Esophagus muscularis mucosa (tissue), 4 donors: ENCODE results near the gene JADE2.

ENCODE experiments used
- EP300 ChIP-seq: sonication (generic); formaldehyde crosslinking; IDR thresholded peaks from one replicate; pipeline ENCODE4 v1.6.1; 2017; ENCODE audit warnings: antibody characterized with exemption
- POLR2AphosphoS5 ChIP-seq, 2 donors: sonication (generic); formaldehyde crosslinking; IDR thresholded peaks; one replicate each; pipeline ENCODE4 v1.6.1; 2017; ENCODE audit warnings: antibody characterized with exemption in 2 of 2
- TF ChIP-seq, protein P1 (sequence below), 3 experiments: fragments of 200-600 bp in 2 of 3; fragments of 450-650 bp in 1 of 3; sonication (generic) in 2 of 3; IDR thresholded peaks; one replicate each; pipeline ENCODE4 v1.5.1; 2017 to 2019; ENCODE audit warnings: antibody characterized with exemption in 3 of 3, mild to moderate bottlenecking in 2 of 3, moderate library complexity in 1 of 3

DNA sequence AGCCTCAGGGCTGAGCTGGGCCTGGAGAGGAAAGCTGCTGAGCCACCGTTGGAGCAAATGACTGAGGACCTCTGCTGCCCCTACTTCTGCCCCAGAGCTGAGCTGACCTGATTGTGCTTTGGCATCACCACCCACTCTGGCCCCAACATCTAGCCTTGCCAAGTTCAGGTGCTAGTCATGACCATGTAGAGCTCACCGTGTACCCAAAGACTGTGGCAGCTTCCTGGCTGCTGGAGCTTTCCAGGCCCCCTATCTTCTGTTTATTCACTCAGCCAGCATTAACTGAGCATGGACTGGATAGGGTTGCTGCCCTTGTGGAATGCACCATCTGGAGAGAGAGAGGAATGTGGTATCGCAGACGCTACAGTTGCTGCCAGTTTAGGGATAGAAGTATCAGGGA lies 49.1 kb downstream of the JADE2 start:
- TF ChIP-seq, protein P1, sequence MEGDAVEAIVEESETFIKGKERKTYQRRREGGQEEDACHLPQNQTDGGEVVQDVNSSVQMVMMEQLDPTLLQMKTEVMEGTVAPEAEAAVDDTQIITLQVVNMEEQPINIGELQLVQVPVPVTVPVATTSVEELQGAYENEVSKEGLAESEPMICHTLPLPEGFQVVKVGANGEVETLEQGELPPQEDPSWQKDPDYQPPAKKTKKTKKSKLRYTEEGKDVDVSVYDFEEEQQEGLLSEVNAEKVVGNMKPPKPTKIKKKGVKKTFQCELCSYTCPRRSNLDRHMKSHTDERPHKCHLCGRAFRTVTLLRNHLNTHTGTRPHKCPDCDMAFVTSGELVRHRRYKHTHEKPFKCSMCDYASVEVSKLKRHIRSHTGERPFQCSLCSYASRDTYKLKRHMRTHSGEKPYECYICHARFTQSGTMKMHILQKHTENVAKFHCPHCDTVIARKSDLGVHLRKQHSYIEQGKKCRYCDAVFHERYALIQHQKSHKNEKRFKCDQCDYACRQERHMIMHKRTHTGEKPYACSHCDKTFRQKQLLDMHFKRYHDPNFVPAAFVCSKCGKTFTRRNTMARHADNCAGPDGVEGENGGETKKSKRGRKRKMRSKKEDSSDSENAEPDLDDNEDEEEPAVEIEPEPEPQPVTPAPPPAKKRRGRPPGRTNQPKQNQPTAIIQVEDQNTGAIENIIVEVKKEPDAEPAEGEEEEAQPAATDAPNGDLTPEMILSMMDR (IDR thresholded peaks at IDR 0.05), result no peak
- TF ChIP-seq POLR2AphosphoS5 (IDR thresholded peaks at IDR 0.05), result no peak
- no peak for TF ChIP-seq EP300
